ENCODE data around the gene PCDHGB7. TPM values are rescaled to one million over a fixed set of nuclear protein-coding genes. Genes with fewer than 3 reads are reported as not detected.
"Not testable (repeated sequence)": the region's sequence is repeated elsewhere in the genome, so short reads cannot be mapped to it uniquely, and the experiment has no call there.

PCDHGB7 gene
- total RNA-seq, 1 experiment from 2014 or later, result 4.0 TPM

- BruUV-seq (replicated peaks), result no TSS peak
- Histone ChIP-seq H3K36me3 (ENCODE audit: insufficient read depth, low read length, poor library complexity, severe bottlenecking) (no peaks in the 10 kb centered on the region), H3K27me3 (replicated peaks; ENCODE audit: insufficient read depth, low read depth, low read length, poor library complexity) (no peaks in the 10 kb centered on the region), H3K4me1 (ENCODE audit: insufficient read depth, low read length, poor library complexity, severe bottlenecking) (no peaks in the 10 kb centered on the region), H3K9me3 (ENCODE audit: low read depth, low read length, poor library complexity, severe bottlenecking) (peaks cover 25% of the 10 kb centered on the region), H3K27ac (ENCODE audit: low read depth, low read length, poor library complexity, severe bottlenecking) (no peak overlapping the region), H3K4me3 (ENCODE audit: low read depth, low read length, poor library complexity, severe bottlenecking) (no peak overlapping the region)
- TF ChIP-seq EZH2 (IDR thresholded peaks at IDR 0.05; ENCODE audit: borderline replicate concordance, low read depth, low read length, poor library complexity, severe bottlenecking) (no peak), CTCF (conservative IDR thresholded peaks at IDR 0.05; ENCODE audit: low read depth, low read length) (no peak)
- DNase-seq (ENCODE audit: low spot score), result no peak
- POLR2A ChIA-PET (ENCODE audit: low non-redundant PET), result interaction anchor here (0.6 kb wide), 1 partner anchor 37 kb away, joined by 3 read pairs; no protein-coding TSS in a partner anchor
- CTCF ChIA-PET, result no interaction called here
- intact Hi-C loops (cut with micrococcal nuclease; ENCODE audit: unreplicated experiment), result no loop called here
Measured at GRCh38 chr5:141371572-141372475, 45.7 kb upstream of the PCDHGB7 start.

DNA sequence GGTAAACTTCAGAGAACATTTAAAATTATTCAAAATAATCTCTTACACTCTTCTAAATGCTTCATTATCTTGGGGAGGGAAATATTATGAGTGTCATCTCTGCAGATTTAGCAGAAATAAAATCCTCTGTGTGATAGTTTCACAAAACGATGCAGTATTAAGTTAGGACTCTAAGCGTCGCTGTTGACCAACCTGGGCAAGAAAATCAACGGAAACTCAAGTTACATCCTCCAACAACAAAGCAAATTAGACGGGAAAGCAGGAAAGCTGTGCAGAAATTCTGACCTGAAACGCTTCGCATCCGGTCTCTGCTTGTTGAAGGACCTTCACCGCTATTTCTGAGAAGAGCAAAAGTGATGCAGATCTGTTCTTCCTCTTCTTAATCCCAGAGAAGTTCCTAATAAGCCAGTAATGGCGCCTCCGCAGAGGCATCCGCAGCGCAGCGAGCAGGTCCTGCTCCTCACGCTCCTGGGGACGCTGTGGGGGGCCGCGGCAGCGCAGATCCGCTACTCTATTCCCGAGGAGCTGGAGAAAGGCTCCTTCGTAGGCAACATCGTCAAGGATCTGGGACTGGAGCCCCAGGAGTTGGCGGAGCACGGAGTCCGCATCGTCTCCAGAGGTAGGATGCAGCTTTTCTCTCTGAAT lies 43.7 kb upstream of the PCDHGB7 start, which contains the start of gene PCDHGA6:
Gene PCDHGA6 (plus strand): TSS at position 219 of the 645 bp plus-strand sequence. CDS start 193 bp downstream, at position 412.
- TF ChIP-seq EZH2 (IDR thresholded peaks at IDR 0.05; ENCODE audit: borderline replicate concordance, low read depth, low read length, poor library complexity, severe bottlenecking) (no peak), CTCF (conservative IDR thresholded peaks at IDR 0.05; ENCODE audit: low read depth, low read length) (peak; percentile 69)
- TSS peak; percentile 40 for BruUV-seq (replicated peaks)
- peaks cover 30% of the 10 kb centered on the region for H3K9me3 ChIP-seq (ENCODE audit: low read depth, low read length, poor library complexity, severe bottlenecking)
- peak within 1 kb of the TSS; percentile 51 for H3K4me3 ChIP-seq (ENCODE audit: low read depth, low read length, poor library complexity, severe bottlenecking)
- H3K27ac ChIP-seq (ENCODE audit: low read depth, low read length, poor library complexity, severe bottlenecking), result peak within 1 kb of the TSS; percentile 59
- H3K36me3 ChIP-seq (ENCODE audit: insufficient read depth, low read length, poor library complexity, severe bottlenecking), result no peaks in the 10 kb centered on the region
- ChIA-PET CTCF (interaction anchor here (0.6 to 1.4 kb wide), 5 partner anchors 151 to 194 kb away, joined by 3 to 13 read pairs (median 8); partner anchors contain the start of gene PCDHB14), POLR2A (ENCODE audit: low non-redundant PET) (no interaction called here)
- intact Hi-C loops (cut with micrococcal nuclease; ENCODE audit: unreplicated experiment), result loop anchor here (1.0 kb wide), 1 partner anchor 188 kb away; no protein-coding TSS in a partner anchor
- no peaks in the 10 kb centered on the region for H3K27me3 ChIP-seq (replicated peaks; ENCODE audit: insufficient read depth, low read depth, low read length, poor library complexity)
- DNase-seq (ENCODE audit: low spot score), result peak; percentile 70
- no peaks in the 10 kb centered on the region for H3K4me1 ChIP-seq (ENCODE audit: insufficient read depth, low read length, poor library complexity, severe bottlenecking)

DNA sequence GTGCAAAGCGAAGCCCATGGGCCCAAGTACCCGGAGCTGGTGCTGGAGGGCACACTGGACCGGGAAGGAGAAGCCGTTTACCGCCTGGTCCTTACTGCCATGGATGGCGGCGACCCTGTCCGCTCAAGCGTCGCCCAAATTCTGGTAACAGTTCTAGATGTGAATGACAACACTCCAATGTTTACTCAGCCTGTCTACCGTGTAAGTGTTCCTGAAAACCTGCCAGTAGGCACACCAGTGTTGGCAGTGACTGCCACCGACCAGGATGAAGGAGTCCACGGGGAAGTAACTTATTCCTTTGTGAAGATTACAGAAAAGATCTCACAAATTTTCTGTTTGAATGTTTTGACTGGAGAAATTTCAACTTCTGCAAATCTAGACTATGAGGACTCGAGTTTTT lies 42.9 kb upstream of the PCDHGB7 start:
- Histone ChIP-seq H3K9me3 (ENCODE audit: low read depth, low read length, poor library complexity, severe bottlenecking) (peaks cover 33% of the 10 kb centered on the region), H3K4me1 (ENCODE audit: insufficient read depth, low read length, poor library complexity, severe bottlenecking) (no peaks in the 10 kb centered on the region), H3K4me3 (ENCODE audit: low read depth, low read length, poor library complexity, severe bottlenecking) (peak overlapping the region; percentile 51), H3K27me3 (replicated peaks; ENCODE audit: insufficient read depth, low read depth, low read length, poor library complexity) (no peaks in the 10 kb centered on the region), H3K27ac (ENCODE audit: low read depth, low read length, poor library complexity, severe bottlenecking) (no peak overlapping the region), H3K36me3 (ENCODE audit: insufficient read depth, low read length, poor library complexity, severe bottlenecking) (no peaks in the 10 kb centered on the region)
- intact Hi-C loops (cut with micrococcal nuclease; ENCODE audit: unreplicated experiment), result no loop called here
- no peak for DNase-seq (ENCODE audit: low spot score)
- CTCF ChIA-PET, result interaction anchor here (1.0 to 1.4 kb wide), 4 partner anchors 151 to 189 kb away, joined by 5 to 13 read pairs (median 10); partner anchors contain the start of gene PCDHB14
- TF ChIP-seq EZH2 (IDR thresholded peaks at IDR 0.05; ENCODE audit: borderline replicate concordance, low read depth, low read length, poor library complexity, severe bottlenecking), result no peak
- no peak for TF ChIP-seq CTCF (conservative IDR thresholded peaks at IDR 0.05; ENCODE audit: low read depth, low read length)
- BruUV-seq (replicated peaks), result no TSS peak
- POLR2A ChIA-PET (ENCODE audit: low non-redundant PET), result no interaction called here

GRCh38 chr5:141375444-141376155 lies 41.9 kb upstream of the PCDHGB7 start:
- H3K9me3 ChIP-seq (ENCODE audit: low read depth, low read length, poor library complexity, severe bottlenecking), result peaks cover 35% of the 10 kb centered on the region
- CTCF ChIA-PET, result interaction anchor here (0.7 kb wide), 1 partner anchor 134 kb away, joined by 5 read pairs; no protein-coding TSS in a partner anchor

More at GRCh38 chr5:141375444-141376155, 41.9 kb upstream of the PCDHGB7 start:
- H3K27me3 ChIP-seq (replicated peaks; ENCODE audit: insufficient read depth, low read depth, low read length, poor library complexity); H3K36me3 ChIP-seq (ENCODE audit: insufficient read depth, low read length, poor library complexity, severe bottlenecking); BruUV-seq (replicated peaks); H3K4me1 ChIP-seq (ENCODE audit: insufficient read depth, low read length, poor library complexity, severe bottlenecking); intact Hi-C loops (cut with micrococcal nuclease; ENCODE audit: unreplicated experiment); H3K4me3 ChIP-seq (ENCODE audit: low read depth, low read length, poor library complexity, severe bottlenecking); DNase-seq (ENCODE audit: low spot score); H3K27ac ChIP-seq (ENCODE audit: low read depth, low read length, poor library complexity, severe bottlenecking): not testable (repeated sequence)
- POLR2A ChIA-PET (ENCODE audit: low non-redundant PET), result interaction anchor here (0.5 kb wide), 1 partner anchor 217 kb away, joined by 6 read pairs; no protein-coding TSS in a partner anchor

Data from A673 (cell line).